ENCODE data around the gene SPEG. TPM values are rescaled to one million over a fixed set of nuclear protein-coding genes. Genes with fewer than 3 reads are reported as not detected.
A peak's percentile ranks its signal among the peaks of the same experiment; 100 is the strongest.

The SPEG gene
- total RNA-seq, 1 experiment from 2014 or later = 25.3 TPM

DNA sequence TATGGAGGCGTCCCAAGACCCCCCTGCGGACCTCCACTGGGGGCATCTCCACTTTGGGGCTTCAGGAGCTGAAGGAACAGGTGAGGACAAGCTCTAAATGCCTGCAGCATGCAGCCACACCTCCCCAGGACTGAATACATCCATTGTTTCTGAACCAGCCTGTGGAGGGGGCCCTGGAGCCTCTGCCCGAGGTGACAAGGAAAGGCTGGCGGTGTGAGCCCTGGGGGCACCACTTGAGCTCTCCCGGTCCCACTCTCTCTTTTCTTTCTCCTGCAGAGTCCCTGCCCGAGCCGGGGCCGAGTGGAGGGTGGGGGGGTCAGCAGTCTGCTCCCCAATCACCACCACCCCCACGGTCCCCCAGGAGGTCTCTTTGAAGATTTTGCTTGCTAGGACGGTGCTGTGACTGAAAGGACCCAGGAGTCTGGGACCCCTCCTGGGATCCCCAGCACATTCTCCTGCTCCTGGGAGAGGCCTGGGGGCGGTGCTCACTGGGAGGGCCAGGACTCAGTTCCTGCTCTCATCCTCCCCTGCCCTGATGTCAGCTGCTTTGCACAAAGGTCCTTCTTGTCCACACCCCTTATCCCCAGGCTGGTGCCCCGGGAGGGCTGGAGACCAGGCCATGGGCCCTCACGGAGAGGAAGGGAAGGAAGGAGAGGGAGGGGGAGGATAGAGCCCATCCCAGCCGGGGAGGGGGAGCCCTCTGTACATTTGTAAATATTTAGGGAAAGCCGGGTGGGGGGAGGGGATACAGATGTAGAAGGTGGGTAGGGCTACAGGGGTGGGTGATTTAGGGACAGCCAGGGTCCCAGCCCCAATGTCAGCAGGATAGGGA, 103.2 kb downstream of the SPEG start:
- no peak overlapping the region for H3K4me3 ChIP-seq (ENCODE audit: insufficient read depth, low read depth, low read length)
- H3K27me3 ChIP-seq (ENCODE audit: control insufficient read depth, insufficient read depth, low read length) = no peaks in the 10 kb centered on the region
- H3K36me3 ChIP-seq (replicated peaks; ENCODE audit: control insufficient read depth, insufficient read depth, low read length) = peaks cover 10% of the 10 kb centered on the region
- DNase-seq = peak; percentile 86

DNA sequence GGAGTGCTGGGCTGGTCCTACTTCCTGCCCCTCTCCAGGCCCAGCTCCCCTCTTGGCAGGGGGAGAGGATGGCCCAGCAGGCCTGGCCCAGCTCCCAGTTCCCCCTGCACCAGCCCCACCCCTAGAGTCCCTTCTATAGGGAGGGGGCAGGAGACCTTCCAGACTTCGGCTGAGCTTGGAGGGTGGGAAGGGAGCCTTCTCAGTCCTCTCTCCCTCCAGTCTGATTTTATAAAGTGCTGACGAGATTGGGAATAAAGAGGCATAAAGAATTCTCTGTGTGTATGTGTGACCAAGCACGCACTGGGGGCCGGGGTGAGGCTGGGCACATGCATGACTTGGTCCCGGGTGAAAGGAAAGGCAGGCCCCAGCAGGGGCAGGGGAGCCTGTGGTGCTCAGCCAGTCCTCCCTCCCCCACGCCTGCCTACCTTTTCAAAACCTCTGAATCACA, 103.9 kb downstream of the SPEG start:
- peaks cover 10% of the 10 kb centered on the region for H3K36me3 ChIP-seq (replicated peaks; ENCODE audit: control insufficient read depth, insufficient read depth, low read length)
- no peak for DNase-seq
- H3K27me3 ChIP-seq (ENCODE audit: control insufficient read depth, insufficient read depth, low read length) = no peaks in the 10 kb centered on the region
- H3K4me3 ChIP-seq (ENCODE audit: insufficient read depth, low read depth, low read length) = no peak overlapping the region

DNA sequence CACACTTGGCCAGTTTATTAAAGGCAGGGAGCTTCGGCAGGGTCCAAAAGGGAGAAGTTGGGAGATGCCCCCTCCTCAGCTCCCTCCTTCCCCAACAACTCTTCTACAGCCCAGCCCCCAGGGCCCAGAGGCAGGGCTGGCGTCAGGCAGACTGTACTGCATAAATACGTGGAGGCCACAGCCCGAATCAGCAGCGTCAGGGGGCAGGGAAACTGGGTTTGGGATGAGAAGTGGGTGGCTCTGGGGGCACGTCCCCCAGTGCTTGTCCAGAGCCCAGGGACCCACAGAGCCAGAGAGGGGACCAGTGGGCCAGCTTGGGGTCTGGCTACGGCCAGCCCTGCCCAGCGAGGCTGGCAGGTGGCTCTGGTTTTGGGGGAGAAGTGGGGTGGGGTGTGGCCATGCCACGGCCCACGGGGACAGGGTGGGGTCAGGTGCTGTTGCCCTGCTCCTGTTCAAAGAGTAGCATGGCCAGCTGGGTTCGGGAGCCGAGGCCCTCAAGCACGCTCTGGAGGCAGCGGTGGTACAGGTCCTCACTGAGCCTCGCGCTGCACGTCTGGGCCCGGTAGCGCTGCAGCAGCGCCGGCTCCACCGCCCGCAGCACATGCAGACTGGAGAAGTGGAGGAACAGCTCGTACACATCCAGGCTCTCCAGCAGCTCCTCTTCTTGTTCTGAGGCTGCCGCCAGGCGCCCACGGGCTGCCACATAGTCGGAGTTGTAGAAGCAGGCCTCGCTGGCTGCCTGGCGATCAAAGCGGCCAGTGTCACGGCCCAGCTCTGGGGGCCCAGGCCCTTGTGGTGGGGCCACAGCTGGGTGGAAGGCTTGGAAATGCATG, 104.5 kb downstream of the SPEG start:
- DNase-seq = no peak
- H3K4me3 ChIP-seq (ENCODE audit: insufficient read depth, low read depth, low read length) = no peak overlapping the region
- peaks cover 10% of the 10 kb centered on the region for H3K36me3 ChIP-seq (replicated peaks; ENCODE audit: control insufficient read depth, insufficient read depth, low read length)
- peaks cover 2% of the 10 kb centered on the region; the same call in 1 of the 2 replicates for H3K27me3 ChIP-seq (ENCODE audit: control insufficient read depth, insufficient read depth, low read length)

DNA sequence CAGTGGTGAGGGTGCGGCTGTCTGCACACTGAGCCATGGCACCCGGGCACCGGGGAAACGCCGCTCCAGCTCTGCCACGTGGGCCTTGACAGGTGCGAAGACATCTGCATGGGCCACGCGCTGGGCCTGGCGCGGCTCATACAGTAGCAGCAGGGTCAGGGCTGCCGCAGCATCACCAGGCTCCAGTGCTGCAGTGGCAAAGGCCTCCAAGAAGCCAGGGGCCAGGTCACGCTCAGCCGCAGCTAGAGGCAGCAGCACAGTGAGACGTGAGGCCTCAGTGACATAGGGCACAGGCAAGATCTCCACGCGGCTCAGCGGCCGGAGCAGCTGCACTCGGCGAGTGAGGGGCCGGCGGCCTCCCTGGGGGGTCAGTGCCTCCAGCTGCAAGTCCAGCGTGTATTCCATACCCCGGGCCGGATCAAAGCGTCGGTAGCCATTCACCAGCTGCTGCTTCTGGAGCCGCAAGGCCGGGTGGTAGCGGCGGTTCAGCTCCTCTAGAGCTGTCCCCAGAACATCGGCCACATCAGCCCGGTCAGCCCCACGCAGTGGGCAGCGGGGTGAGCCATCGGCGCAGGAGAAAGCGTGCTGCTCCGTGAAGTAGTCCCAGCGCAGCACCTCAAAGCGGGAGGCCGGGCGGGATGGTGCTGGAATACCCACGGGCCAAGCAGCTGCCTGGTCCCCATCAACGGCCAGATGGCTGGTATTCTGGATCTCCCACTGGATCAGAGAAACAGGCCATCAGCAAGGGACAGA, 105.5 kb downstream of the SPEG start:
- Histone ChIP-seq H3K4me3 (ENCODE audit: insufficient read depth, low read depth, low read length) (no peak overlapping the region), H3K36me3 (replicated peaks; ENCODE audit: control insufficient read depth, insufficient read depth, low read length) (peaks cover 10% of the 10 kb centered on the region), H3K27me3 (ENCODE audit: control insufficient read depth, insufficient read depth, low read length) (peaks cover 7% of the 10 kb centered on the region; the same call in 1 of the 2 replicates)
- no peak for DNase-seq

DNA sequence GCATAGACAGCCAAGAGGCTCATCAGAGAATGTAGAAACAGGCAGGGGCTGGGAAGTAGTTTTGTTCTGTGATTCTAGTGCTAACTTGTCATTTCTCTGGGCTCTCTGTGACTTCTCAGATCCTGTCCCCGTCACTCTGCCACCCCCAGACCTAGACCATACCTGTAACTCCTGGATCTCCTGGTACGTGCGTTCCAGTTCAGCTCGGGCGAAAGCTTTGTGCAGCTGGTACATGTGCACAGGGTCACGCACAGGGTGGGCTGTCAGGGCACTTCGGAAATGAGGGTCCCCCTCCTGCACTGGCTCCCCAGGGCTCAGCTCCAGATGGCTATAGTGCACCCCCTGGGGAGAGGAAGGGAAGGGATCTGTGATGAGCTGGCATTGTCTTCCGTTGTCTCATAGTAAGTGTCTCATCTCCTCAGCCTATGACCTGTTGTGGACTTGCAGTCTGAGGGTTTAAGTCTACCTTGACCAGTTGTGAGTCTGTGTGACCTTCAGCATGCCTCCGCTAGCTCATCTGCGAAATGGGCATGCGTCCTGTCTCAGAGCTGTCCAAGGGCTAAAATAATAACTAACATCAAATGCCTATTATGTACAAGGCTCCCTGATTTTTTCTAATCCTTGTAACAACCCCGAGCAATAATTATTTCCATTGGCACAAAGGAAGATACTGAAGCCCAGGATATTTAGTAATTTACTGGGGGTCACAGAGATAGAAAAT, 106.3 kb downstream of the SPEG start:
- Histone ChIP-seq H3K27me3 (ENCODE audit: control insufficient read depth, insufficient read depth, low read length) (peaks cover 9% of the 10 kb centered on the region; the same call in 1 of the 2 replicates), H3K36me3 (replicated peaks; ENCODE audit: control insufficient read depth, insufficient read depth, low read length) (peaks cover 10% of the 10 kb centered on the region), H3K4me3 (ENCODE audit: insufficient read depth, low read depth, low read length) (no peak overlapping the region)
- no peak for DNase-seq

GRCh38 chr2:219541611-219542180, 107.1 kb downstream of the SPEG start:
- peak overlapping the region; percentile 85 for H3K4me3 ChIP-seq (ENCODE audit: insufficient read depth, low read depth, low read length)
- H3K27me3 ChIP-seq (ENCODE audit: control insufficient read depth, insufficient read depth, low read length) = peaks cover 10% of the 10 kb centered on the region; the same call in 1 of the 2 replicates
- peaks cover 10% of the 10 kb centered on the region for H3K36me3 ChIP-seq (replicated peaks; ENCODE audit: control insufficient read depth, insufficient read depth, low read length)
- peak; percentile 96 for DNase-seq

DNA sequence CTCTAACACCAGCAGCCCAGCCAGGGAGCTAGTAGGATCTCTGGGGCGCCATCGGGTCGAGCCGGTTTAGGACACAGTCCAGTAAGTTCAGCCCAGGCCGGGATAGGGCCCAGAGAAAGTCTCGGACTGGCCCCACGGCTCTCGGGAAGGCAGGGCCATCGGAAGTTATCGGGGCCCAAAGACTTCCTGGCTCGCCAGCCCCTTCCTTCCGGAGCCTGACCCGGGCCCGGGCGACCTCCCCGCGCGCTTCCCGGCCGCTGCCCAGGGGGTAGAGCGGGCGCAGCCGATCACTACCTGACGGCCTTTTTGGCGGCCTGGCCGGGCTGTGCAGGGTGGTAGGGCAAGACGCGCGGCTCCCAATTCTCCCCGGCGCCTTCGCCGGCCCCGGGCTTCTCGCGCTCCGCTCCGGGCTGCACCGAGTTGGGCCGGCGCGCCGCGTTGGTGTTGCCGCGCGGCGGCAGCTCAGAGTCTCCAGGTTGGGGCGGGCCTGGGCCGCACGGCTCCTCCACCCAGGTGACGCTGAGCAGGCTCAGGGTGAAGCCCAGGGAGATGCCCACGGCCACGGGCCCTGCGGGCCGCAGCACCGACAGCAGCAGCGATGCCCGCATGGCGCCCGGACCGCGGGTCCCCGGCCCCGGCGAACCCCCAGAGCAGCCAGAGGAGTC, 108.4 kb downstream of the SPEG start:
- peaks cover 10% of the 10 kb centered on the region for H3K36me3 ChIP-seq (replicated peaks; ENCODE audit: control insufficient read depth, insufficient read depth, low read length)
- peak overlapping the region; percentile 85 for H3K4me3 ChIP-seq (ENCODE audit: insufficient read depth, low read depth, low read length)
- peaks cover 10% of the 10 kb centered on the region; the same call in 1 of the 2 replicates for H3K27me3 ChIP-seq (ENCODE audit: control insufficient read depth, insufficient read depth, low read length)
- DNase-seq = peak; percentile 85

DNA sequence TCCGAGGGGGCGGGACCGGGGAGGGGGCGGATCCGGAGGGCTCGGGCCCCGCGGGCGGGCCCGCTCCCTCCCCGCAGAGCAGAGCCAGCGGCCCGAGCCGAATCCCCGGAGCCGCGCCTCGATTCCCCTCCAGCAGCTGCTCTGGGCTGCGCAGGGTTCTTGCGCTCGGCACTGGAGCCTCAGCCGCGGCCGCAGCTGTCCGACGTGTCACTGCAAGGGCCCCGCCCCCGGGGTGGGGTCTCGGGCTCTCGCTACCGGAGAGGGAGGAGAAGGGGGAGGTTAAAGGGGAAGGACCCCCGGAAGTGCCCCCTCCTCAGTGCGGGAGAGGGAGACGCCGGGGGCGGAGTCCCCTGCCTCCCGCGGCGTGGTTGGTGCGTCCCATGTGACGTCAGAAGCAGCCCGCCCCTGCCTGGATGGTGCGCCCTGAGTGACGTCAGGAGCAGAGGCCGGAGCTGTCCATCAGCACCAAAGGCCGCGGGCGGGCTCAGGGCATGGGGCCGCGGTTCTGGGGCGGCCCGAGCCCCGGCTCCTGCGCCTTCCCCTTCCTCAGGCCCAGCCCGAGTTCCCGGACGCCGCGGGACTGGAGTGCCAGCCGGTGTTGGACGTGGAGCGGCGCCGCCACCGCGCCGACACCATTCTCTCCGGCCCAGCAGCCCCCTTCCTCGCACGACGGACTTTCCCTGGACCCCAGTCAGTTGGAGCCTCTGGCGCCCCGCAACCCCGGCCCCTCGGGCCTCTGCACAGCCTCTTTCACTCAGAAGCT, 109.1 kb downstream of the SPEG start, which contains the start of the genes CHPF and TMEM198:
Gene CHPF (minus strand): TSS at position 214 of the 763 bp plus-strand sequence. CDS start 271 bp downstream, outside the sequence.
Gene TMEM198 (plus strand): TSS at position 433 of the 763 bp plus-strand sequence. CDS start 700 bp downstream, outside the sequence.
- H3K36me3 ChIP-seq (replicated peaks; ENCODE audit: control insufficient read depth, insufficient read depth, low read length) = peaks cover 10% of the 10 kb centered on the region
- H3K4me3 ChIP-seq (ENCODE audit: insufficient read depth, low read depth, low read length) = peak within 1 kb of the TSS; percentile 85
- peaks cover 10% of the 10 kb centered on the region; the same call in 1 of the 2 replicates for H3K27me3 ChIP-seq (ENCODE audit: control insufficient read depth, insufficient read depth, low read length)
- peak; percentile 100 for DNase-seq

GRCh38 chr2:219544567-219544966, 109.9 kb downstream of the SPEG start:
- no peak for DNase-seq
- Histone ChIP-seq H3K27me3 (ENCODE audit: control insufficient read depth, insufficient read depth, low read length) (peaks cover 10% of the 10 kb centered on the region; the same call in 1 of the 2 replicates), H3K36me3 (replicated peaks; ENCODE audit: control insufficient read depth, insufficient read depth, low read length) (peaks cover 11% of the 10 kb centered on the region), H3K4me3 (ENCODE audit: insufficient read depth, low read depth, low read length) (peak overlapping the region; percentile 64; the same call in 1 of the 2 replicates)

DNA sequence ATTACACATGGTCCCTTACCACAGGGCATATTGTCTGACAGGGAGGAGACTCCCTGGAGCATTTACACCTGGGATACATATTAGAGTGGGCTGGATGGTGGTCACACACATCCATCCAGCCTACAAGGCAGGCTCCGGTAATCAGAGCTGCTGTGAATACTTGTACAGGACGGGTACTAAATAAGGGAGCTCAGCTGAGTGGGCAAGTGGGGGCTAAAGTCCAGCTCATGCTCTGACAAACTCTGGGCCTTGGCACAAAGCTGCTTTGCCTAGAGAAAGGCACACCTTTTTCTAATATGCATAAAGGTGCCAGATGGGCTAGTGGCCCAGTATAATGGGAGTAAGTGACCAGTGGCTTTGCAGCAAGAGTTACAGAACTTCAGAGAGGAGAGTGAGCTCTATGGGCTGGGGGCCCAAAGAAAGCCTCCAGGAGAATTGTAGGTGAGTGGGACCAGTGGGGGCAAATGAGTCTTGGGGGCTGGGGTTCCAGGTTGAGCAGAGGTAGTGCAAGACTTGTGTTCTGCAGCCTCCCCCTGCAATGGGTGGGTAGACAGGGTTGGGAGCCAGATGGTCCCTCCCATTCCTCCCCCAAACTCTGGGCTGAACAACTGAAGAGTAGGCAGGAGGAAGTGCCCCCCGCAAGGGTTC, 110.8 kb downstream of the SPEG start:
- Histone ChIP-seq H3K27me3 (ENCODE audit: control insufficient read depth, insufficient read depth, low read length) (peaks cover 10% of the 10 kb centered on the region; the same call in 1 of the 2 replicates), H3K36me3 (replicated peaks; ENCODE audit: control insufficient read depth, insufficient read depth, low read length) (peaks cover 13% of the 10 kb centered on the region), H3K4me3 (ENCODE audit: insufficient read depth, low read depth, low read length) (no peak overlapping the region)
- no peak for DNase-seq

GRCh38 chr2:219545943-219546352, 111.3 kb downstream of the SPEG start:
- Histone ChIP-seq H3K4me3 (ENCODE audit: insufficient read depth, low read depth, low read length) (no peak overlapping the region), H3K36me3 (replicated peaks; ENCODE audit: control insufficient read depth, insufficient read depth, low read length) (peaks cover 8% of the 10 kb centered on the region), H3K27me3 (ENCODE audit: control insufficient read depth, insufficient read depth, low read length) (peaks cover 11% of the 10 kb centered on the region; the same call in 1 of the 2 replicates)
- no peak for DNase-seq

DNA sequence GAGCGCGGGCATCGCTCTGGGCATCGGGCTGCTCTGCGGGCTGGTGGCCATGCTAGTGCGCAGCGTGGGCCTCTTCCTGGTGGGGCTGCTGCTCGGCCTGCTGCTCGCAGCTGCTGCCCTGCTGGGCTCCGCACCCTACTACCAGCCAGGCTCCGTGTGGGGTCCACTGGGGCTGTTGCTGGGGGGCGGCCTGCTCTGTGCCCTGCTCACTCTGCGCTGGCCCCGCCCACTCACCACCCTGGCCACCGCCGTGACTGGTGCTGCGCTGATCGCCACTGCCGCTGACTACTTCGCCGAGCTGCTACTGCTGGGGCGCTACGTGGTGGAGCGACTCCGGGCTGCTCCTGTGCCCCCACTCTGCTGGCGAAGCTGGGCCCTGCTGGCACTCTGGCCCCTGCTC, 113.0 kb downstream of the SPEG start:
- peaks cover 3% of the 10 kb centered on the region for H3K36me3 ChIP-seq (replicated peaks; ENCODE audit: control insufficient read depth, insufficient read depth, low read length)
- no peak for DNase-seq
- no peak overlapping the region for H3K4me3 ChIP-seq (ENCODE audit: insufficient read depth, low read depth, low read length)
- peaks cover 16% of the 10 kb centered on the region; the same call in 1 of the 2 replicates for H3K27me3 ChIP-seq (ENCODE audit: control insufficient read depth, insufficient read depth, low read length)

Data from H7 (cell line).